Common myeloid progenitor, CD34-positive (primary cell): Measurements from ENCODE around the gene RUVBL2.

Experiments used
- CTCF ChIA-PET: fragments of 350-600 bp; sonication (Branson Sonifier 250); formaldehyde crosslinking; loops from one replicate; lab custom pipeline; 2021; ENCODE audit warnings: antibody characterized with exemption; lab: Charles Lee
- POLR2A ChIA-PET: fragments of 350-600 bp; sonication (Branson Sonifier 250); formaldehyde crosslinking; loops from one replicate; lab custom pipeline; 2021; ENCODE audit warnings: antibody characterized with exemption; lab: Charles Lee
- DNase-seq, 3 donors: peaks; one replicate each; pipeline versions ENCODE4 v3.0.0 to v3.0.0-alpha.2; 2013
- H3K27ac ChIP-seq, 2 experiments: 1 replicate in 1 of 2; 2 replicates in 1 of 2; pipeline ENCODE4 v1.7.0; 2013; ENCODE audit warnings: inconsistent platforms in 2 of 2, low read length in 2 of 2, mild to moderate bottlenecking in 2 of 2, low read depth in 1 of 2, moderate library complexity in 1 of 2; ENCODE audit not compliant: severe bottlenecking in 2 of 2, insufficient read depth in 1 of 2, poor library complexity in 1 of 2
- H3K27me3 ChIP-seq, 5 experiments: replicated peaks in 2 of 5; 1 replicate in 3 of 5; 2 replicates in 2 of 5; pipeline versions ENCODE4 v1.6.1 to v1.7.0; 2013; ENCODE audit warnings: low read length in 4 of 5, mild to moderate bottlenecking in 2 of 5, moderate library complexity in 2 of 5, inconsistent platforms in 1 of 5; ENCODE audit not compliant: insufficient read depth in 5 of 5, control insufficient read depth in 4 of 5
- H3K36me3 ChIP-seq, 4 experiments: 1 replicate in 2 of 4; 2 replicates in 2 of 4; pipeline versions ENCODE4 v1.6.1 to v1.7.0; 2013; ENCODE audit warnings: low read length in 3 of 4, control low read depth in 1 of 4, mild to moderate bottlenecking in 1 of 4; ENCODE audit not compliant: control insufficient read depth in 4 of 4, insufficient read depth in 4 of 4
- H3K4me1 ChIP-seq, 4 experiments: 1 replicate in 3 of 4; 2 replicates in 1 of 4; pipeline versions ENCODE4 v1.6.1 to v1.7.1; 2013; ENCODE audit warnings: low read length in 3 of 4, mild to moderate bottlenecking in 3 of 4, control low read depth in 1 of 4, inconsistent platforms in 1 of 4, moderate library complexity in 1 of 4; ENCODE audit not compliant: control insufficient read depth in 4 of 4, insufficient read depth in 4 of 4; ENCODE audit errors: control extremely low read depth in 1 of 4
- H3K4me3 ChIP-seq, 7 experiments: 1 replicate in 4 of 7; 2 replicates in 3 of 7; pipeline versions ENCODE4 v1.5.1 to v1.7.0; 2013; ENCODE audit warnings: mild to moderate bottlenecking in 7 of 7, low read length in 6 of 7, moderate library complexity in 6 of 7, inconsistent platforms in 2 of 7, low read depth in 2 of 7, control low read depth in 1 of 7; ENCODE audit not compliant: insufficient read depth in 4 of 7, control insufficient read depth in 1 of 7; ENCODE audit errors: extremely low read depth in 1 of 7
- H3K9me3 ChIP-seq, 5 experiments: 1 replicate in 4 of 5; 2 replicates in 1 of 5; pipeline versions ENCODE4 v1.6.1 to v1.7.1; 2013; ENCODE audit warnings: low read length in 4 of 5, mild to moderate bottlenecking in 2 of 5, inconsistent platforms in 1 of 5, low read depth in 1 of 5, moderate library complexity in 1 of 5; ENCODE audit not compliant: control insufficient read depth in 4 of 5, insufficient read depth in 2 of 5; ENCODE audit errors: control extremely low read depth in 1 of 5
- WGBS: methylation state at CpG from one replicate; pipeline ENCODE4 v1.1.5; 2013; ENCODE audit not compliant: insufficient coverage; 5-methylcytosine and 5-hydroxymethylcytosine counted together

RUVBL2 gene

DNA sequence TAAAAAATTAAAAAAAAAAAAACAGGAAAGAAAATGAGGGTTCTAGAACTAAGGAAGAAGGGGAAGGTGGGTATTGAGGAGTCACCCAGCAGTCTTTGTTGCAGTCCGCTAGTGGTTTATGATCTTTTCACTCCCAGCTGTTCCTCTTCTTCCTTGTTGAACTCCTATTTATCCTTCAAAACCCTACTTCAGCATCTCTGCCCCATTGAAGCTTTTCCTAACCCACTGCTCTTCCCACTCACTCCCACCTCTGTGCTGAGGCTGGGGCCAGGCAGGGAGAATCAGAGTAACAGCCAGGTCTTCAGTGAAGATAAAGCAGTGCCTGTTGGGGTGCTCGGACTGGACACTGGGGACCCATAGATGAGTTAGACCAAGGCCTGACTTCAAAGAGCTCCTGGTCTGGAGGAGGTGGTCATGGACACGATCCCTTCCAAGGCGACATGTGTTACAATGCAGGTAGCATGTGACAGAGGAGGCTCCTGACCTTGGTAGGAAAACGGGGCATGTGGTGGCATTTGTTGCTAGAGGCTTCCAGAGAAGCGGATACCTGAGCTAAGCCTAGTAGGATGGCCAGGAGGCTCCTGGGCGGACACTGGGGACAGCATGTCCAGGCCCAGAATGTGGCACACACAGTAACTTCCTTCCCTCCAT is 11.4 kb downstream of the RUVBL2 start:
- DNase-seq, result no peak
- Histone ChIP-seq H3K4me1 (no peaks in the 10 kb centered on the region), H3K27ac (no peak overlapping the region), H3K9me3 (no peaks in the 10 kb centered on the region), H3K27me3 (no peaks in the 10 kb centered on the region), H3K36me3 (peaks cover 19 to 65% (median 41%) of the 10 kb centered on the region in 4 experiments), H3K4me3 (no peak overlapping the region)
- 98% methylated on average over 6 of the region's 7 CpGs for WGBS
- ChIA-PET POLR2A (no interaction called here), CTCF (interaction anchor here (1.1 kb wide), 1 partner anchor 9 kb away, joined by 3 read pairs; no protein-coding TSS in a partner anchor)

GRCh38 chr19:49006905-49007304 is 13.2 kb downstream of the RUVBL2 start:
- H3K27me3 ChIP-seq, result no peaks in the 10 kb centered on the region
- peaks cover 19 to 78% (median 58%) of the 10 kb centered on the region in 4 experiments for H3K36me3 ChIP-seq
- no peak for DNase-seq
- ChIA-PET POLR2A (no interaction called here), CTCF (interaction anchor here (1.0 kb wide), 1 partner anchor 13 kb away, joined by 3 read pairs; no protein-coding TSS in a partner anchor)
- no peak overlapping the region for H3K4me3 ChIP-seq
- H3K27ac ChIP-seq, result no peak overlapping the region
- no peaks in the 10 kb centered on the region for H3K4me1 ChIP-seq
- H3K9me3 ChIP-seq, result no peaks in the 10 kb centered on the region
- WGBS, result 97% methylated on average over 22 of the region's 22 CpGs

DNA sequence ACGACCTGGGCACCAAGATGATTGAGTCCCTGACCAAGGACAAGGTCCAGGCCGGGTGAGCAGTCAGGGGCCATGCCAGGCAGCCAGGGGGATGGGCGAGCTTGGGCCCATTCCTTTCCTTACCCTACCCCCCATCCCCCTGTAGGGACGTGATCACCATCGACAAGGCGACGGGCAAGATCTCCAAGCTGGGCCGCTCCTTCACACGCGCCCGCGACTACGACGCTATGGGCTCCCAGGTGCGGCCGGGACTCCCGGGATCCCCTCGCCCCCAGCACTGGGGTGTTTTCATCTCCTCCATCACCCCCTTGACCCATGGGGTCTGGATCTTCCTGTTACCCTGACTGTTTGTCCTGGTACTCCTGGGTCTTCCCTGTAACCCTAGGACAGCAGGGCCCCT is 16.1 kb downstream of the RUVBL2 start:
- WGBS, result 98% methylated on average over 13 of the region's 18 CpGs
- H3K27ac ChIP-seq, result no peak overlapping the region
- H3K4me1 ChIP-seq, result no peaks in the 10 kb centered on the region
- ChIA-PET CTCF (interaction anchor here (0.6 to 4.3 kb wide), 4 partner anchors 8 to 16 kb away, joined by 3 to 15 read pairs (median 4); partner anchors contain the start of genes GYS1 and RUVBL2), POLR2A (interaction anchor here (0.6 kb wide), 1 partner anchor 48 kb away, joined by 6 read pairs; the partner anchor contains the start of gene CGB7)
- peaks cover 16 to 78% (median 58%) of the 10 kb centered on the region in 4 experiments for H3K36me3 ChIP-seq
- no peak overlapping the region for H3K4me3 ChIP-seq
- H3K9me3 ChIP-seq, result no peaks in the 10 kb centered on the region
- no peak for DNase-seq
- no peaks in the 10 kb centered on the region for H3K27me3 ChIP-seq

- Histone ChIP-seq H3K4me1 (no peaks in the 10 kb centered on the region), H3K27ac (no peak overlapping the region), H3K4me3 (no peak overlapping the region), H3K36me3 (peaks cover 13 to 78% (median 58%) of the 10 kb centered on the region in 4 experiments), H3K9me3 (no peaks in the 10 kb centered on the region), H3K27me3 (no peaks in the 10 kb centered on the region)
- ChIA-PET CTCF (interaction anchor here (1.6 to 4.3 kb wide), 2 partner anchors 7 to 10 kb away, joined by 3 to 15 read pairs; no protein-coding TSS in a partner anchor), POLR2A (interaction anchor here (0.6 kb wide), 1 partner anchor 47 kb away, joined by 6 read pairs; the partner anchor contains the start of gene CGB7)
- 96% methylated on average over 17 of the region's 18 CpGs for WGBS
- no peak for DNase-seq
Measured at GRCh38 chr19:49010453-49010852, 16.8 kb downstream of the RUVBL2 start.

DNA sequence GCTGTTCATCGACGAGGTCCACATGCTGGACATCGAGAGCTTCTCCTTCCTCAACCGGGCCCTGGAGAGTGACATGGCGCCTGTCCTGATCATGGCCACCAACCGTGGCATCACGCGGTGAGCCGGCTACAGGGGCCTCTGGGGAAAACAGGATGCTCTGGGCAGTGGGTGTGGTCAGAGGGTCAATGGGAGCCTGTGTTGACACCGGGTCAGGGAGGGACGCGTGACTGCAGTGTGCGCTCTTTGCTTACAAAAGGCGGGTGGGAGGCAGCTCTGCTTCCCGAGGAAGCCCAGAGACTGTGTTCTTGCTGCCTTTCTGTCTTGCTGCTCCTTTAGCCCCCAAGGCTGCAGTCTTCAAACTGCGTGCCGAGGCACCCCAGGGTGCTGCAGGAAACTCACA is 17.5 kb downstream of the RUVBL2 start:
- POLR2A ChIA-PET, result no interaction called here
- Histone ChIP-seq H3K27me3 (no peaks in the 10 kb centered on the region), H3K27ac (no peak overlapping the region), H3K36me3 (peaks cover 12 to 79% (median 60%) of the 10 kb centered on the region in 4 experiments), H3K4me3 (no peak overlapping the region), H3K4me1 (no peaks in the 10 kb centered on the region), H3K9me3 (no peaks in the 10 kb centered on the region)
- no peak for DNase-seq
- WGBS, result 92% methylated on average over 13 of the region's 17 CpGs
- CTCF ChIA-PET, result interaction anchor here (4.3 kb wide), 1 partner anchor 11 kb away, joined by 15 read pairs; no protein-coding TSS in a partner anchor

DNA sequence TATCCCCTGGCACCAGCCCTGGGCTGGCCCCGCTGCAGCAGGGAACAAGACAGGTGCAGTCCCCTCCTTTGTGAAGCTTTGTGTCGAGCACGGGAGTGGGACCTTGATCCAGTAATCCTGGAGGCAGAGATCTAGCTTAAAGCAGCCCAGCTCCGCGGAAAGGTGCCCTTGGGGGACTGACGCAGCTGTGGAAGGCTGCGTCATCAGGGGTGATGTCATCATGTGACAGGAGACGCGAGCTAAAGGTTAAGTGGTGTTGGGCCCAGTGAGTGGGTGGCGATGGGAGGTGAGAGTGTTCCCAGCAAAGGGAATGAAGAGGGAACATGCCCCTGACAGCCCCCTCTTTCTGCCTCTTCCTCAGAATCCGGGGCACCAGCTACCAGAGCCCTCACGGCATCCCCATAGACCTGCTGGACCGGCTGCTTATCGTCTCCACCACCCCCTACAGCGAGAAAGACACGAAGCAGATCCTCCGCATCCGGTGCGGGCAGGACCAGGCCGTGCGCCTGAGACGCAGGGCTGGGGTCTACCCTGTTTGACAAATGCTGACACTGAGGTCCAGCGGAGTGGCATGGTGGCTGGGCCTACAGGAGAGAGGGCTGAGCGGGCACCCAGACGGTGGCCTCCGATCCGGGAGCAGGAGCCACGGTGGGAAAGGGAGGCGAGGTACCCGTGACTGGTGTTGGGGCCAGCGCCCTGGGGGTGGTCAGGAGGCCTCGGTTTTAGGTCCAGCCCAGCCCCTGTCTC is 20.6 kb downstream of the RUVBL2 start:
- Histone ChIP-seq H3K9me3 (no peaks in the 10 kb centered on the region), H3K36me3 (peaks cover 7 to 67% (median 53%) of the 10 kb centered on the region in 4 experiments), H3K27me3 (peaks cover 0 to 15% (median 4%) of the 10 kb centered on the region in 5 experiments), H3K4me3 (no peak overlapping the region), H3K4me1 (peaks cover 0 to 20% (median 19%) of the 10 kb centered on the region in 4 experiments), H3K27ac (no peak overlapping the region)
- POLR2A ChIA-PET, result no interaction called here
- WGBS, result 97% methylated on average over 28 of the region's 32 CpGs
- DNase-seq, result no peak
- CTCF ChIA-PET, result interaction anchor here (1.0 to 2.3 kb wide), 3 partner anchors 9 to 16 kb away, joined by 3 to 7 read pairs (median 6); no protein-coding TSS in a partner anchor
